G401 (cell line): ENCODE measurements around the gene KATNB1. TPM values are rescaled to one million over a fixed set of nuclear protein-coding genes. Genes with fewer than 3 reads are reported as not detected.

Source experiments
- DNase-seq: peaks from one replicate; pipeline ENCODE4 v3.0.0-alpha.2; 2015; ENCODE audit warnings: low spot score
- in situ Hi-C: cut with HindIII; loops from 2 replicates; pipeline ENCODE4 v1.10.0; 2016; ENCODE audit warnings: low sequenced_read_pairs, mixed read lengths
- total RNA-seq: library from RNA; depleted of rRNA; stranded (reverse); fragments of >200 nt; shearing (Covaris generic); gene quantifications from 2 replicates; pipeline ENCODE4 v1.2.3, GENCODE V29; 2014

KATNB1 gene
- total RNA-seq, 1 experiment from 2014 or later, result 55.6 TPM

DNA sequence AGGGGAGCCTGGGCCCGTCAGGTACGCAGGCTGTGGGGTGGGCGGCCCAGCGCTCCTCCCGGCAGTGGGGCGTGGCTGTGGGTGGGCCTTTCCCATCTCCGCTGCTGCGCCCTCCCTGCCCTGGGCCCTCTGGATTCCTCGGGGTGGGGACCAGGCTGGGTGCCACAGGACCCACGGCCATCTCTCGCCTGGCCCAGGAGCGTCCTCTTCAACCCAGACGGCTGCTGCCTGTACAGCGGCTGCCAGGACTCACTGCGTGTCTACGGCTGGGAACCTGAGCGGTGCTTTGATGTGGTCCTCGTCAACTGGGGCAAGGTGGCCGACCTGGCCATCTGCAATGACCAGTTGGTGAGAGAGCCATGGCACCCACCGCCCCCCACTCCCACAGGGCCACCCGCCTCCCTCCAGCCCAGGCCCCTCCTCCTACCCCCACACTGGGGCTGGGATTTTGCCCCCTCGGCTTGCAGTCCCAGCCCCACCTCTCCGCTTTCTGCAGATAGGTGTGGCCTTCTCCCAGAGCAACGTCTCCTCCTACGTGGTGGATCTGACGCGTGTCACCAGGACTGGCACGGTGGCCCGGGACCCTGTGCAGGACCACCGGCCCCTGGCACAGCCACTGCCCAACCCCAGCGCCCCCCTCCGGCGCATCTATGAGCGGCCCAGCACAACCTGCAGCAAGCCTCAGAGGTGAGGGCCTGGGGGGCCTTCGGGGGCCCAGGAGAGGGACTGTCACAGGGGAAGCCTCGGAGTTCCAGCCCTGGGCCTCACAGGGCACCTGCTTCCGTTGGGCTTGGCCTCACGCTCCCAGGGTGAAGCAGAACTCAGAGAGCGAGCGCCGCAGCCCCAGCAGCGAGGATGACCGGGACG is 17.2 kb downstream of the KATNB1 start:
- in situ Hi-C loops, result no loop called here
- no peak for DNase-seq

DNA sequence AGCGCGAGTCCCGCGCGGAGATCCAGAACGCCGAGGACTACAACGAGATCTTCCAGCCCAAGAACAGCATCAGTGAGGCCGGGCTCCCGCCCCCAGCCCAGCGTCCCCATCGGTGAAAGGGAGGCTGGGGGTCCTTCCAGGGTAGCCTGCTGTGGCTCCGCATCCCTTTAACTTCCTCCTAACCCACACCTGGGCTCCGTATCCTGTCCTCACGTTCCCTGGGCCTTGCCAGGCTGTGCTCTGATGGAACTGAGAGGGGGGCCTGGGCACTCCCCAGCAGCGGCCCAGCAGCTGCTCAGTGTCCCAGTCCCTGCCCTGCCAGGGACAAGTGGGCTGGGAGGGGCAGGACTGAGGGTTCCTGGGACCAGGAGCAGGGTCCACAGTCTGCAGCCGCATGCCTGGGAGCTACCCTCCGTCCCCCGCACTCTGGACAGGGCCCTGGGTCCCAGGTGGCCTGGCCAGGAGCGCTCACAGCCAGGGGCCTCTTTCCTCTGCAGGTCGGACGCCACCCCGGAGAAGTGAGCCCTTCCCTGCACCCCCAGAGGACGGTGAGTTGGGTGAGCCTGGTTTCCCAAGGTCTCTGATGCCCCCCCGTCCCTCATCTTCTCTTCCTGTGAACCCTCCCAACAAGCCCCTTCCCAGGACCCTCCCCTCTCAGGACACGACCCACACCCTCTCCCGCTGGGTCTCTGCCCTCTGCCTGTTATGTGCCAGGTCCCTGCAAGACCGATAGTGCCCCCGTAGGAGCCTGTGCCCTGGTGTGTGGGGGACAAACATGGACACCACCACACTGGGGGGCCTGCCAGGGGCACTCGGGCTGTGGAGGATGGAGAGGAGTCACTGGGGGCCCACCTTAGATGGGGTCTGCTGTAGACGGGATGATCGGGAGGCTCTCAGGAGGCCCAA is 18.1 kb downstream of the KATNB1 start:
- DNase-seq, result no peak
- in situ Hi-C loops, result no loop called here

DNA sequence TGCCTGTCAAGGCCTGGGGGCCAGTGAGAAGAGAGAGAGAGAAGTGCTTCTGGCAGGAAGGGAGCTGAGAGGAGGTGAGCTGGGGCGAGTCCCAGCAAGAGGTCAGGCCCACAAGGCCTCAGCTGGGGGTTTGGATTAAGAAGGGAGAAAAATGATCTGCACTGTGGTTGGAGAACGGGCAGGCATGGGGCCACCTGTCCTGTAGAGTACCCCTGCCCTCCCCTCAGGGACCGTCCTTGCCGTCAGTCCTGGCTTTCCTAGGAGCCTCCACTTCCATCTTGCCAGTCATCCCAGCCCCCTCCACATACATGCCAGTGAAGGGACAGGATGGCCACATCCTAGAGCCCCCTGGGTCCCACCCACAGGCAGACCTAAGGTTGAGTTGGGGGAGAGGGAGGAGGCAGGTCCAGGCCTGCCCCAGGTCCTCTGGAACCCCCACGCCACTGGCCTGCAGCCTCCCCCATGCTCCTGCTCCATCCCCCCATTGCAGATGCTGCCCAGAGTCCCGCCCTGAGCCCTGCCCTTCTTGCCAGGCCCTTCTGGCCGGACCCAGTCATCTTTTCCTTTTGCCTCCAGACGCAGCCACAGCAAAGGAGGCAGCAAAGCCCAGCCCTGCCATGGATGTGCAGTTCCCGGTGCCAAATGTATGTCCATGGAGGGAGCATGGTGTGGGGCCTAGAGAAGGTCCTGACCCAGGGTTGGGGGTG is 18.9 kb downstream of the KATNB1 start:
- no peak for DNase-seq
- in situ Hi-C loops, result loop anchor here (5.0 kb wide), 1 partner anchor 43 kb away; no protein-coding TSS in a partner anchor

DNA sequence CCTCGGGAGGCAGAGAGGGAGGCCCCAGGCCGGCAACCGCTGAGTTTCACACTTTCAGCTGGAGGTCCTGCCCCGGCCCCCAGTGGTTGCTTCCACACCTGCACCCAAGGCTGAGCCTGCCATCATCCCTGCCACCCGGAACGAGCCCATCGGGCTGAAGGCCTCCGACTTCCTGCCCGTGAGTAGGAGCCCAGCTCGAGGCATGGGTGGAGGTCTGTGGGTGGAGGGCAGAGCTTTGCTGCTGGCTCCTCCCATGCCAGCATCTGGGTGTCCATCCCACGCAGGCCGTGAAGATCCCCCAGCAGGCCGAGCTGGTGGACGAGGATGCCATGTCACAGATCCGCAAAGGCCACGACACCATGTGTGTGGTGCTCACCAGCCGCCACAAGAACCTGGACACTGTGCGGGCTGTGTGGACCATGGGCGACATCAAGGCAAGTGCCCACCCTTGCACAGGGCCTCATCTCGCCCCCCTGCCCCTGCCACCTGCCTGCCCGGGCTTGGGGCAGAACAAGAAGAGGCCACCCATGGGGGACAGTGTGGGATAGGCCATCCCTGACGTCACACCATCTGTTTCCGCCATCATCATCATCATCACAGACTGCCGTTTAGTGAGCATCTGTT is 19.6 kb downstream of the KATNB1 start:
- no peak for DNase-seq
- in situ Hi-C loops, result loop anchor here (5.0 kb wide), 1 partner anchor 42 kb away; no protein-coding TSS in a partner anchor

DNA sequence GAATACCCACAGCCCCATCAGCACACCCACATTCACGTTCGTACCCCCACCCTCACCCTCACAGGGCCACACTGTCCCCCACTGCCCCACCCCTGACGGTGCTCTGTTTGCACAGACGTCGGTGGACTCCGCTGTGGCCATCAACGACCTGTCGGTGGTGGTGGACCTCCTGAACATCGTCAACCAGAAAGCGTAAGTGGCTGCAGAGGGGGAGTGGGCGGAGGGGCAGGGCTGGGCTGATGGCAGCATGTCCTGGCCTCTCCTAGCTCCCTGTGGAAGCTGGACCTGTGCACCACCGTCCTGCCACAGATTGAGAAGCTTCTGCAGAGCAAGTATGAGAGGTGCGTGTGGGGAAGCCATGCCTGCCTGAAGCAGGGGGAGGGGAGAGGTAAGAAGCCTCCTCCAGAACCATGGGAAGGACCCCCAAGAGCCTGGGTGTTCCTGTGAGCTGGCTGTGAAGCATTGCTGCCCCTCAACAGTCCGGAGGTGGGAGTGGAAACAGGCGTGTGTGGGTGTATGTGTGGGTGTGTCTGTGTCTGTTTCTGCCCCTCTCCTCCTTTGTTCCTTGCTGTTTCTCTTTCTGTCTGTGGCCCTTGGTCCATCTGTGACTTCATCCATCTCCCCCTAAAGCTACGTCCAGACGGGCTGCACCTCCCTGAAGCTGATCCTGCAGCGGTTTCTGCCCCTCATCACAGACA is 20.3 kb downstream of the KATNB1 start:
- in situ Hi-C loops, result loop anchor here (5.0 kb wide), 1 partner anchor 41 kb away; no protein-coding TSS in a partner anchor
- DNase-seq, result no peak

DNA sequence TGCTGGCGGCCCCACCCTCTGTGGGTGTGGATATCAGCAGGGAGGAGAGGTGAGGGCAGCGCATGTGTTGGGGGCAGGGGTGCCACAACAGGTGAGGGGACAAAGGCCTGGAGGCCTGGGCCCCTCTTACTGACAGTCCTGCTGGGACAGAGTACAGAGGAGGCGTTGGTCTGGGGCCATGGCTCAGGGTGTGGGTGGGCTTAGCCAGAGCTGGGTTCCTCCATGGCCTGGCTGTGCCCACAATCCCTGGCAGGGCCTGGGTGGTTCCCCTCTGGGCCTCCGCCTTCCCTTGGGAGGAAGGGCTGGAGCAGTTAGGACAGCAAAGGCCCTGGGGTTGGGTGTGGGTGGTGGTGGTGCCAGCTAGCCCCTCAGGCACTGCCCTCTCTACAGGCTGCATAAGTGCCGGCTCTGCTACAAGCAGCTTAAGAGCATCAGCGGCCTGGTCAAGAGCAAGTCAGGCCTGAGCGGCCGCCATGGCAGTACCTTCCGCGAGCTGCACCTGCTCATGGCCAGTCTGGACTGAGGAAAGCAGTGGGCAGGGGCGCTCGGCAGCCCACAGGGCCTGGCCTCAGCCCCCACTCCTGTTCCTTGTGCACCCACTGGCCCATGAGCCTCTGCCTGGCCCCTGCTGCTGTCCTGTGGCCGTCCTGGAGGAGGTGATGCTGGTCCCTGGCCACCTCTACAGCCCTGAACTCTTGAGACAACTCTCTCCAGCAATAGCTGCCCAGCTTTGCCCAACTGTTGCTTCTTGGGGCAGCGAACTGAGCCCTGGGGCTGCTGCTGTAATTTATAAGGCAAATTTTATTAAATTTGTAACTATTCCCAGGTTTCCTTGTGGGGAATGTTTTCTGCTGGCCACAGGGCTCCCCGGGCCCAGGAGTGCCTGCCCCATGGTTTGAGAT is 21.1 kb downstream of the KATNB1 start:
- no peak for DNase-seq
- in situ Hi-C loops, result loop anchor here (5.0 kb wide), 1 partner anchor 41 kb away; no protein-coding TSS in a partner anchor

DNA sequence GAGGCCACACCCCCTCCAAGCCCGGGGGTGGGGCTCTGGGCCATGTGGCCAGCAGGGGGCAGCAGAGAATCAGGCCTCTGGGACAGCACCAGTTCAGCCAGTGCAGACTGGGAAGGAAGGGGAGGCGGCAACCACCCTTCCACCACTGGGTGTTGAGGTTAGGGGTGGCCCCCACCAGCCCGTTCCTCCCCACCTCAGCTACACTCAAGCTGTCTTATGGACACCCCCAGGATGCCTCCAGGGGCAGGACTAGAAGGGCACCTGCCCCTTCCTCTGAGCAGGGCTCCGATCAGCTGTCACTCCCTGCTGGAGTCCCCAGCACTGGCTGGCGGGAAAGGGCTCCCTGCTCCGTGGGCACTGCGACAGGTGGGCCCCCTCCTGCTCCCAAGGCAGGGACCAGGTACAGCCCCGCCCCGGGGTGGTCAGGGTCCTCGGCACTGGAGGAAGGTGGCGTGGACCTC is 21.8 kb downstream of the KATNB1 start:
- in situ Hi-C loops, result loop anchor here (5.0 kb wide), 1 partner anchor 40 kb away; no protein-coding TSS in a partner anchor

DNA sequence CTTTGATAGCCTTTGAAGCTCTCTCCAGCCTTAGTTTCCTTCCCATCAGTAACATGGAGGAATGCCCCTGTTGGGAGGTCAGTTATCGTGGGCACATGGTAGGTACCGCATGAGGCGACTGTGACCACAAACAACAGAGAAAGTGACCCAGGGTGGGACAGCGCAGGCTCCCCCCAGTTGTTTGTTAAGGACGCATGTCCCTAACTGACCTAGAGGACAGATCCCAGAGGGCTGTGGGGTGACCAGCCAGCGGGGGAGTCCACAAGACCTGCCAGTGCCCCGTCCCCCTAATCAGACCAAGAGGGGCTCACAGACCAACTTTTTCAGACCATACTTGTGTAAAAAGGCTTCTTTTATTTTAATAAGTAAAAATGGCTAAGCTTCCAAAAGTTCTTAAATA is 22.3 kb downstream of the KATNB1 start:
- in situ Hi-C loops, result loop anchor here (5.0 kb wide), 1 partner anchor 39 kb away; no protein-coding TSS in a partner anchor
- DNase-seq, result no peak

More for the DNA sequence above, 21.8 kb downstream of the KATNB1 start:
- DNase-seq, result peak; percentile 71

DNA sequence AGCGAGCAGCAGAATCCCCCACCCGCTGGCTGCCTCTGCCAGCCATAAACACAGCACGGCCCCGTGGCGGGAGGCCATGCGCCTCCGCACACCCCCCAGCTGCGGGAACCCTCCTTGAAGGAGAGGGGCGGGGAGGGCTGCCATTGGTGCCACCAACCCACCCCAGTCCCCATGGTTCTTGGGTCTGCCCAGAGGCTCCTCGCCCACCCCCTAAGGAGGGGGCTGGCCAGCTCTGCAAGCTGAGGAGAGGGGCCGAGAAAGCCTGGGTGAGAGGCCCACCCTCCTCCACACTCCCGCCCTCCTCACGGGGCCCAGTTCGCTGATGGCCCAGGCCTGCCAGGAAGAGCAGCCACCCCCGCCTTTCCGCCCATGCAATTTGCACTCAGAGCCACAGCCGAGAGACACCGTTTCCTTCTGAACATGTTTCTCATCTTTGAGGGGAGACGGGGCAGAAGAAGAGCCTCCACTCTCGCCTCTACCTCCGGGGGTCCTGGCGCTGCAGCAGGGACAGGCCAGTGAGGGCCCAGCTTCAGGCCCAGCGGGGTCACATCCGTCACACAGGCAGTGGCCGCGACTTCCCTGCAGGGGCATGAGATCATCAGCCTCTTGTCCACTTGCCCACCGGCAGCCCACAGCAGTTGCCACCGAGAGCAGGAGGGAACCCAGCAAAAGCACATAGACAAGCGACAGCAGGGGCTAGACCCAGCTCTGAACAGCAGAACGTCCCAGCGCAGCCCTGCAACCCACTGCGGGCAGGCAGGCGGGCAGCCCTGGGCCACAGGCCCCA is 23.0 kb downstream of the KATNB1 start:
- in situ Hi-C loops, result loop anchor here (5.0 kb wide), 1 partner anchor 39 kb away; no protein-coding TSS in a partner anchor
- no peak for DNase-seq

DNA sequence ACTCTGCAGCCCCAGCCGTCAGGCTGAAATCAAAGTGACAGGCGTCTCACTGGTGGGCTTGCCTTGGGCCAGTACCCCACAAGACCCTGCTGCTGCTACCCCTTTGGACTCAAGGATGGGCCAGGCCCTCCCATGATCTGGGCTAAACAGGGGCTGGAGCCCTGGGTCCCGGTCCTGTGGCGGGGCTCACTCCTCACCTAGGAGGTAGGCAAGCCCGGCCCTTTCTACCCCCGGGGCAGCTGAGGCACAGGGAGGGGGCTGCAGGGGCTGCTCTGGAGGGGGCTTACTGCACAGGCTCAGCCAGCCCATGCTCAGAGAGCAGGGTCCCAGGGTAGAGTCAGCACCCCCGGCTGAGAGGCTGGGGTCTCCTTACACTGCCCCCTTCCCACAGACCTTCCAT is 23.6 kb downstream of the KATNB1 start:
- in situ Hi-C loops, result loop anchor here (5.0 kb wide), 1 partner anchor 38 kb away; no protein-coding TSS in a partner anchor
- DNase-seq, result no peak

DNA sequence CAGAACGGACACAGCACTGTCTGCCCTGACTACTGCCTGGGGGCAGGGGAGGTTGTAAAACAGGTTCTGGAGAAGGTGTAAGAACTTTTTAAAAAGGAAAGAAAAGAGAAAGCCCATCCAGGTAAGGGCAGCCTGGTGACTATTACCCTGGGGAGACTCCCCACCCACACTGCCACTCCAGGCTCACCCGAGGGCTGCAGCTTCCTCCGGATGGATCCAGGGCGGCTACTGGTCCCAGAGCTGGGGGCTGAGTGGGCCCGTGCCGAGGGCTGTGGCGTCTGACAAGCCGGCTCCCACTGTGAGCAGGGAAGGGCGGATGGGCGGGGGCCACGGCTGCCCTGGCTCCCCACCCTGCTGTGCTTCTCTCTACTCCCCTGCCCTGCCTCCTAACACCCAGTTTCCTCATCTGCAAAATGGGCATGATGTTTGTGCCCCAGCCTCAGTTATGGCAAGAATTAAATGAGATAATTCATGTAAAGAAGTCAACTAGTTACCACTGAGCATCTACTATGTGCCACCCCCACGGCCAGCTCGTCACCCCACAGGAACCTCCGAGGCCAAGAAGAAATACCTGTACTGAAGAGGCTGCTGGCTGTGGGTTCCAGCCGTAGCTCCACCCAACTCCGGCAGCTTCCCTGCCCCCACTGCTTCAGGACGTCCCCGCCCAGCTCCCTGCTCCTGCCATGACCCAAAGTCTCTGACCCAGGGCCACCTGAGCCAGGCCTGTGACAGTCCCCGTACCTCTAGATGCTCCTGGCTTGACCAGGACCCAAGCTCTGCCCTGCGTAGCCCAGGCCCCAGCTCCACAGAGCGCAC is 24.2 kb downstream of the KATNB1 start:
- no peak for DNase-seq
- in situ Hi-C loops, result loop anchor here (5.0 kb wide), 1 partner anchor 38 kb away; no protein-coding TSS in a partner anchor

DNA sequence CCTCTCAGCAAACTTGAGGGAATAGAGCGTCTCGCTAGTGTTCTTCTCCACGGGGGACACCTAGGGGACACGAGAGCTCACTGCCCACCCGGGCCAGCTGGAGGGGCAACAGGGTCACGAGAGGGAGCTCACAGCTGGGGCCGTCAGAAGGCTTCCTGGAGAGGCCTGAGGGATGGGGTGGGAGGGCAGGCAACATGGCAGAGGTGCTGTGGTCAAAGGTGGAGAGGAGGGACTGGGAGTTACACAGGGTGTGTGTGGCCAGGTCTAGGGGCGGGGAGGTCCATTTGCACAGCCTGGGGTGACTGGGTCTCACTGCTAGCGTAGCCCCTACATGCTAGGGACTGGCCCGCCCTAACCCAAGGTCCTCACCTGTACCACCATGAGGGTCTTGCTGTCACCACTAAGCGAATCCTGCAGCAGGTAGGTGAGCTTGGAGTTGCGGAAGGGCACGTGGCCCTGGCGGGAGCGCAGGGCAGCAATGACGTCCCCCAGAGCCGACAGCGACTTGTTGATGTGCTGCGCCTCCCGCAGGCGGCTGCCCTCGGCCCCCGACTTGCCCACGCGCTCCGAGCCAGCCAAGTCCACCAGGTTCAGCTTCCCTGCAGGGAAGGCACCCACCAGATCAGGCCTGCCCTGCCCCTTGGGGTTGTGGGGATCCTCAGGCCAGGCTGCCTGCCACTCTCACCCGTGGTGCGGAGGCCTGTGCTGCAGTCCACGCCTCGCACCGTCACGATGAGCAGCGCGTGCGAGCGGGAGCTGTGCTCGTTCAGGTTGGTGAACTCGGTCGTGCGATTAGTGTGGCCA is 25.0 kb downstream of the KATNB1 start:
- DNase-seq, result no peak
- in situ Hi-C loops, result no loop called here

DNA sequence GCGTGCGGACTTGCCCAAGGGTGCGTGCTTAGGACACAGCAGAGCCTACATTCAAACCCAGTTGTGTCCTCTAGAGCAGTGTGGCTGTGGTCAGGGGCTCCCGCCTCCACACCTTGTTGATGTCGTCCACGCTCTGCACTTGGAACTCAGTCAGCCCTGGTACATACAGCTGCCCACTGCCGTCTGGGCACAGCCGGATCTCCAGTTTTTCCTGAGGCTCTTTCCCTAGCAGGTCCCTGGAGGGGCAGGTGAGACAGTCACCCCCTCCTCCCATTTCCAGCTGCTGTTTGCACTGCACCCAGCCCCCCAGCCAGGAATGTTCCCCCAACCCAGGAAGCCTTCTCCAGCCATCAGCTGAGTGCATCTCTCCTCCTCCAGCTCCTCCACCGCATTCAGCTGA is 25.7 kb downstream of the KATNB1 start:
- DNase-seq, result no peak
- in situ Hi-C loops, result no loop called here

DNA sequence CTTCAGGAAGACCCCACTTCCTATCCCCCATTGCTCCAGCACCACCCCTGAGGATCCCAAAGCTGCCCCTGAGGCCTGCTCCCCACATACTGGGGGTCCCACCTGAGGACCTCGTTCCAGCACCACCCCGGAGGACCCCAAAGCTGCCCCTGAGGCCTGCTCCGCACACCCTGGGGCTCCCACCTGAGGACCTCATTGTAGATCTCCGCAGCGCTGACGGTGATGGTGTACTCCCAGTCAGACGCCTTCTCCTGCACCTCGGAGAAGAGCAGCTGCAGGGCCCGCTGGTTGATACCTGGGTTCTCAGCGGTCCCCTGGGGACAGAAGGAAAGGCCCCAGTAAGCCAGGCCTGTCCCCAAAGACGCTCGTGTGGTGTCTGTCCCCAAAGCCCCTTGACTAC is 26.4 kb downstream of the KATNB1 start:
- no peak for DNase-seq
- in situ Hi-C loops, result no loop called here
